UCSD-AML1 (cell line): ENCODE measurements around the gene MAP3K2.
"Not testable (repeated sequence)": the region's sequence is repeated elsewhere in the genome, so short reads cannot be mapped to it uniquely, and the experiment has no call there.

ENCODE experiments used
- DNase-seq: peaks from one replicate; lab custom pipeline; 2025; ENCODE audit not compliant: unreplicated experiment; lab: John Stamatoyannopoulos, UW

Gene MAP3K2

GRCh38 chr2:127353873-127354676 is 33.7 kb downstream of the MAP3K2 start:
- DNase-seq = not testable (repeated sequence)

- not testable (repeated sequence) for DNase-seq
Observed at GRCh38 chr2:127353223-127353622, 34.6 kb downstream of the MAP3K2 start.

- DNase-seq = no peak
Observed at GRCh38 chr2:127351603-127352002, 36.2 kb downstream of the MAP3K2 start.

GRCh38 chr2:127348426-127349000 is 39.3 kb downstream of the MAP3K2 start:
- DNase-seq = no peak

- DNase-seq = no peak
Observed at GRCh38 chr2:127347734-127348392, 39.9 kb downstream of the MAP3K2 start.

GRCh38 chr2:127347015-127347414 is 40.8 kb downstream of the MAP3K2 start:
- DNase-seq = no peak

- no peak for DNase-seq
Observed at GRCh38 chr2:127343277-127343676, 44.5 kb downstream of the MAP3K2 start.

GRCh38 chr2:127342101-127342500 is 45.7 kb downstream of the MAP3K2 start:
- DNase-seq = no peak

- no peak for DNase-seq
Observed at GRCh38 chr2:127332335-127332734, 55.4 kb downstream of the MAP3K2 start.

GRCh38 chr2:127330753-127331152 is 57.0 kb downstream of the MAP3K2 start:
- no peak for DNase-seq

- no peak for DNase-seq
Observed at GRCh38 chr2:127326289-127326945, 61.4 kb downstream of the MAP3K2 start.

GRCh38 chr2:127324635-127325034 is 63.1 kb downstream of the MAP3K2 start:
- no peak for DNase-seq

GRCh38 chr2:127321303-127321702 is 66.5 kb downstream of the MAP3K2 start:
- DNase-seq = no peak

- DNase-seq = no peak
Observed at GRCh38 chr2:127320586-127321275, 67.0 kb downstream of the MAP3K2 start.

GRCh38 chr2:127320067-127320466 is 67.7 kb downstream of the MAP3K2 start:
- no peak for DNase-seq

- no peak for DNase-seq
Observed at GRCh38 chr2:127314193-127314988, 73.4 kb downstream of the MAP3K2 start.

- DNase-seq = no peak
Observed at GRCh38 chr2:127313406-127313805, 74.4 kb downstream of the MAP3K2 start.

- DNase-seq = no peak
Observed at GRCh38 chr2:127310980-127311379, 76.8 kb downstream of the MAP3K2 start.

GRCh38 chr2:127309468-127309867 is 78.3 kb downstream of the MAP3K2 start:
- no peak for DNase-seq

- DNase-seq = no peak
Observed at GRCh38 chr2:127308586-127309138, 79.1 kb downstream of the MAP3K2 start.
